ENCODE measurements around the gene GNG14. TPM values are rescaled to one million over a fixed set of nuclear protein-coding genes. Genes with fewer than 3 reads are reported as not detected.

The GNG14 gene
- total RNA-seq, 4 donors from 2014 or later, result not detected

DNA sequence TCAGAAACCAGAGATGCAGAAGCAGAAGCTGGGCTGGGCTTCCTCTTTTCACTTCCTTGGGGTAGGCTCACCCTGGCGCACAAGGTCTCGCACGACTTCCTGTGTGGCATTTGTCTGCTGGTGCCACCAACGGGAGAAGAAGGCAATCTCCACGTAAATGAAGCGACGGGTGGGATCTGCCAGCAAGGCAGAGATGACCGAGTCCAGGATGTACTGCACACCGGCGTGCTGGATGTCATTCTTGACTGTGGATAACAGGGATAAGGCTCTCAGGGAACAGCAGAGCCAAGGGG is 22.6 kb upstream of the GNG14 start:
- DNase-seq (ENCODE audit: low spot score in 2 of 2), result peak in 1 of 2 donors; percentile 64
- WGBS, 2 donors, result 83 to 89% methylated on average over 10 of the region's 10 CpGs
- intact Hi-C loops (cut with DNase I; ENCODE audit: low total_unique reads), result no loop called here
- no peak overlapping the region for H3K4me3 ChIP-seq (ENCODE audit: low read depth, poor library complexity, severe bottlenecking)
- TF ChIP-seq, protein P1, sequence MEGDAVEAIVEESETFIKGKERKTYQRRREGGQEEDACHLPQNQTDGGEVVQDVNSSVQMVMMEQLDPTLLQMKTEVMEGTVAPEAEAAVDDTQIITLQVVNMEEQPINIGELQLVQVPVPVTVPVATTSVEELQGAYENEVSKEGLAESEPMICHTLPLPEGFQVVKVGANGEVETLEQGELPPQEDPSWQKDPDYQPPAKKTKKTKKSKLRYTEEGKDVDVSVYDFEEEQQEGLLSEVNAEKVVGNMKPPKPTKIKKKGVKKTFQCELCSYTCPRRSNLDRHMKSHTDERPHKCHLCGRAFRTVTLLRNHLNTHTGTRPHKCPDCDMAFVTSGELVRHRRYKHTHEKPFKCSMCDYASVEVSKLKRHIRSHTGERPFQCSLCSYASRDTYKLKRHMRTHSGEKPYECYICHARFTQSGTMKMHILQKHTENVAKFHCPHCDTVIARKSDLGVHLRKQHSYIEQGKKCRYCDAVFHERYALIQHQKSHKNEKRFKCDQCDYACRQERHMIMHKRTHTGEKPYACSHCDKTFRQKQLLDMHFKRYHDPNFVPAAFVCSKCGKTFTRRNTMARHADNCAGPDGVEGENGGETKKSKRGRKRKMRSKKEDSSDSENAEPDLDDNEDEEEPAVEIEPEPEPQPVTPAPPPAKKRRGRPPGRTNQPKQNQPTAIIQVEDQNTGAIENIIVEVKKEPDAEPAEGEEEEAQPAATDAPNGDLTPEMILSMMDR (IDR thresholded peaks at IDR 0.05), result no peak

DNA sequence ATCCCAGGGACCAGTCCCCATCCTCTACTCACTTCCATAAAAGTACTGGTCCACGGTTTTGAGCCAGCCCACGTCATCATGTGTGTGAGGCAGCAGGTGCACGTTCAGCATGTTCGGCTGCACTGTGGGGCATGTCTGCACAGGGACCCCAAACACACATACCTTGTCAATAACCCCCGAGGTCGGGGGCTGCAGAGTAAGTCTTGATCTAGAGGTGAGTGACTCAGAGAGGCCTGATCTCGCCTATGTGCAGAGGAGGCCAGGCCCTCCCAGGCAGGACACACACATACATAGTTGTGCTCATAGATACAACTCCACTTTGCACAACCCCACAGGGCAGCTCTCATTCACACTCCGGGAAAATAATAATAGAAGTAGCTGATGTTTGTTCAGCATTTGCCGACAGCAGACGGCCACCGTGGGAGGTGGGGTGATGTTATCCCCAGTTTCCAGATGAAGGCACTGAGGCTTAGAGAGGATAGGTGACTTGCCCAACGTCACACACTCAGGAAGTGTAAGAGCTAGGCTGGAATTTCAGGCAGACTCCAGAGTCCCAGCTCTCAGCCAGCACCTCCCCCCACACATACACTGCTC is 22.0 kb upstream of the GNG14 start:
- H3K4me3 ChIP-seq (ENCODE audit: low read depth, poor library complexity, severe bottlenecking), result peak overlapping the region; percentile 75
- TF ChIP-seq, protein P1 (IDR thresholded peaks at IDR 0.05), result no peak
- no peak for TF ChIP-seq POLR2A (IDR thresholded peaks at IDR 0.05)
- intact Hi-C loops (cut with DNase I; ENCODE audit: low total_unique reads), result no loop called here
- 28 to 33% methylated on average over 8 to 11 of the region's 12 CpGs for WGBS, 2 donors
- DNase-seq (ENCODE audit: low spot score in 2 of 2), result no peak

DNA sequence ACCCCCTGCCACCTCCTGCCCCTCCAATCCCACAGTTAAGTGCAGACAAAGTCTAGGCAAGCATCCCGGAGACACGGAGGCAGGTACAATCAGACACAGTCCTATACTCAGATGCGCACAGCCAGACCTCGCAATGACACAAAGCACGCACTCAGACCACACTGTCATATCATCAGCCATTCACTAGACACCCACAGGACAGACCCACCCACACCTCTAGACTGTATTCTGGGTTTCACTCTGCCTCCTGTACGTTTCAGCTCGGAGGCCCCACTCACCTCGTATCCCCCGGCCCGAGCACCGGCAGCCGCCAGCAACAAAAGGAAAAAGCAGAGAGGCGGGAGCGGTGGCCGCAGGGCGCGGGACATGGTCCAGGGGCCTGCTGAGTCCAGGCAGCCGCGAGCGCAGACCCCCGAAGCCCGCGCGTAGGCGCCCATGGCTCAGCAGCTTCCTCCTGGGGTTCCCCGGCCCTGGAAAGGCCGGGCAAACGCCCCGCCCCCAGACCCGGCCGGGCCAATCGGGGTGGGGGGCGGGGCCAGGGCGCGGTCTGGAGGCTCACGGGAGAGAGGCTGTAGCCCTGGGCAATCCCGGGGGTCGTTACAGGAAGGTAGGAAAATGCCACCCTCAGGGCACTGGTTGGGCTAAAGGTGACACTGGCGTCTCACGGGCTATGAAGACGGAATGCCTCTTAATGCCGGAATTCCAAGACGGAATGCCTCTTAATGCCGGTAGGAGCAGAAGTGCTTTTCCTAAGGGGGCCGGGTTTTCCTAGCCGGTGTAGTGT is 21.3 kb upstream of the GNG14 start, which contains the start of the genes MAN2B1 and WDR83:
MAN2B1 (minus strand) TSS at position 478 of the 784 bp plus-strand sequence; CDS start at position 437, 41 bp downstream.
WDR83 (plus strand) TSS at position 543 of the 784 bp plus-strand sequence. CDS start 2,984 bp downstream, outside the sequence.
- TF ChIP-seq POLR2A (IDR thresholded peaks at IDR 0.05), result no peak
- TF ChIP-seq, protein P1 (IDR thresholded peaks at IDR 0.05), result no peak
- 0 to 1% methylated on average over 34 to 40 of the region's 46 CpGs for WGBS, 2 donors
- peak within 1 kb of the TSS; percentile 75 for H3K4me3 ChIP-seq (ENCODE audit: low read depth, poor library complexity, severe bottlenecking)
- peak; percentile 63 to 93 for DNase-seq (ENCODE audit: low spot score in 2 of 2)
- intact Hi-C loops (cut with DNase I; ENCODE audit: low total_unique reads), result no loop called here

DNA sequence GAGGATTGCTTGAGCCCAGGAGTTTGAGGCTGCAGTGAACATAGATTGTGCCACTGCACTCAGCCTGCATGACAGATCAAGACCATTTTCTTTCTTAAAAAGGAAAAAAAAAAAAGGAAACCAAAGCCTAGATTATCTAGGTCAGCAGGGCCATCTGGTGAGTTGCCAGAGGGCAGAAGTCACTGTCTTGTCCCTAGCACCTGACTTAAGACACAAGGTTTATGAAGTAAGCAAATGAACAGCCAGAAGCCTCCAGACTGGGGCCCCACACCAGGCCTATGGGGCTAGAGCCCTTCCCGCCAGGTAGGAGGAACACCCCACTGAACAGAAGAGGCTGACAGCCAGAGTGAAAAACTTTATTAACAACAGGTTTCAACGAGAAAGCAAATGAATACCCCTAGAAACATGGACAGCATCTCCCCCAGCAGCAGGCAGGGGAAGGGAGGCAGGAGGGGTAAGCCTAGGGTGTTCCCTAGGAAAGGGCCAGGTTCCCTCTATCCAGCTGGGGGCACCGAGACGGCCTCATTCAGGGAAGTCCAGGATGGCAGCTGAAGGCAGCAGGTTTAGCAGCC is 20.0 kb upstream of the GNG14 start:
- DNase-seq (ENCODE audit: low spot score in 2 of 2), result no peak
- no peak overlapping the region for H3K4me3 ChIP-seq (ENCODE audit: low read depth, poor library complexity, severe bottlenecking)
- WGBS, 2 donors, result 66% methylated on average over 4 of the region's 4 CpGs
- intact Hi-C loops (cut with DNase I; ENCODE audit: low total_unique reads), result no loop called here
- no peak for TF ChIP-seq POLR2A (IDR thresholded peaks at IDR 0.05)
- TF ChIP-seq, protein P1 (IDR thresholded peaks at IDR 0.05), result no peak

DNA sequence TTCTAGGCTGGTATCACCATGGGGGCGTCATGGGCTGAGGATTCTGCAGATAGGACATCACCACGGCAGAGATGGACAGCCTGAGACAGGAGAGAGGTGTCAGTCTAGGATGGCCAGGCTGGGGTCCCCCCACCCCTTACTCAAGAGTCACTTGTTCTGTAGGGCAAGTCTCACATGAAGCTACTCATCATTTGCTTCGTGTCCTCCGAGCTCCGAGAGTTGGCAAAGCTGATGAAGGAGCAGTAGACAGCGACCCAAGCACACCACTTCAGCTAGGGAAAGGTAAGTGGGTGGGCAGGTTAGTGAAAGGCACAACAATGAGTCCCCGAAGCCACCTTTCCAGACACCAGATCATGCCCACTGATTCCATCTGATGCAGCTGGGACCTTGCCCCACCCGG is 19.5 kb upstream of the GNG14 start:
- TF ChIP-seq, protein P1 (IDR thresholded peaks at IDR 0.05), result no peak
- no peak for TF ChIP-seq POLR2A (IDR thresholded peaks at IDR 0.05)
- DNase-seq (ENCODE audit: low spot score in 2 of 2), result no peak
- WGBS, 2 donors, result 63 to 70% methylated on average over 8 of the region's 8 CpGs
- intact Hi-C loops (cut with DNase I; ENCODE audit: low total_unique reads), result no loop called here
- H3K4me3 ChIP-seq (ENCODE audit: low read depth, poor library complexity, severe bottlenecking), result no peak overlapping the region

Data from lower leg skin (tissue), 4 donors.